ENCODE results near the gene CFAP74. TPM values are rescaled to one million over a fixed set of nuclear protein-coding genes. Genes with fewer than 3 reads are reported as not detected.

CFAP74 gene
- total and polyA plus RNA-seq, 2 of the 4 experiments (the other 2 are of a cell fraction): not detected

DNA sequence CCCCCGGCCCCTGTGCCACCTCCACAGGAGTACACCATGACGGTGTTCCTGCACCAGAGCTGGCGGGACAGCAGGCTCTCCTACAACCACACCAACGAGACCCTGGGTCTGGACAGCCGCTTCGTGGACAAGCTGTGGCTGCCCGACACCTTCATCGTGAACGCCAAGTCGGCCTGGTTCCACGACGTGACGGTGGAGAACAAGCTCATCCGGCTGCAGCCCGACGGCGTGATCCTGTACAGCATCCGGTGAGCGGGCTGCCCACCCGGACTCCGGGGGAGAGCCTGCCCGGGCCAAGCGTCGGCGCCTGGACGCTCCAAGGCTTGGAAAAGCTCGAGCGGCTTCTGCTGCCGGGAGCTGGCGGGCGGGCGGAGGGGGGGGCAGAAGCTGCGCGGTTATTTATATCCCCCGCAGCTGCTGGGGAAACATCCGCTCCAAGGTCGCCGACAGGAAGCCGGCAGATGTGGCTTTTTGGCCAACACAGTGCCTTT, 21.9 kb upstream of the CFAP74 start:
- intact Hi-C loops (cut with micrococcal nuclease): no loop called here
- BruUV-seq (replicated peaks): no TSS peak
- peaks cover 56% of the 10 kb centered on the region for H3K27me3 ChIP-seq (ENCODE audit: control insufficient read depth, insufficient read depth, low read length)

More for the DNA sequence above, 21.9 kb upstream of the CFAP74 start:
- Histone ChIP-seq H3K4me1 (ENCODE audit: control insufficient read depth, insufficient read depth, low read length) (no peaks in the 10 kb centered on the region), H2AFZ (replicated peaks; ENCODE audit: low read length, poor library complexity) (peak overlapping the region; percentile 63), H3K79me1 (ENCODE audit: low read depth in 1 of 2, low read length in 2 of 2) (no peaks in the 10 kb centered on the region), H3K23ac (ENCODE audit: low read depth, low read length) (no peak overlapping the region), H2BK20ac (ENCODE audit: low read depth, low read length) (no peak overlapping the region), H2BK5ac (ENCODE audit: low read depth, low read length, poor library complexity, severe bottlenecking) (no peak overlapping the region), H3K9me1 (ENCODE audit: insufficient read depth, low read length) (no peaks in the 10 kb centered on the region), H3K4ac (ENCODE audit: low read depth, low read length) (no peak overlapping the region), H2BK15ac (ENCODE audit: low read depth, low read length) (no peak overlapping the region), H4K20me1 (ENCODE audit: insufficient read depth, low read length) (no peaks in the 10 kb centered on the region), H4K91ac (ENCODE audit: insufficient read depth, low read depth, low read length) (no peak overlapping the region), H2BK120ac (ENCODE audit: low read depth, low read length) (no peak overlapping the region), H2AK5ac (ENCODE audit: low read depth, low read length) (no peak overlapping the region), H3K14ac (replicated peaks; ENCODE audit: low read depth, low read length) (no peak overlapping the region), H3K27ac (ENCODE audit: insufficient read depth, low read length) (no peak overlapping the region), H3K56ac (ENCODE audit: extremely low read depth, insufficient read depth, low read length) (no peak overlapping the region), H3K4me2 (ENCODE audit: low read depth, low read length) (no peak overlapping the region; the same call in 1 of the 2 replicates), H4K5ac (ENCODE audit: low read depth, low read length) (no peak overlapping the region), H3K9me3 (ENCODE audit: control insufficient read depth, insufficient read depth, low read length) (no peaks in the 10 kb centered on the region), H2AK9ac (replicated peaks; ENCODE audit: low read depth, low read length, poor library complexity) (no peak overlapping the region), H3K18ac (ENCODE audit: low read depth, low read length) (no peak overlapping the region), H3K9ac (ENCODE audit: low read depth, low read length) (no peak overlapping the region), H4K8ac (ENCODE audit: low read depth in 2 of 2, low read length in 2 of 2) (no peak overlapping the region), H3K4me3 (ENCODE audit: insufficient read depth, low read depth, low read length) (no peak overlapping the region), H3K36me3 (ENCODE audit: control insufficient read depth, insufficient read depth, low read length) (no peaks in the 10 kb centered on the region)
- whole genome bisulfite sequencing, 2 experiments (ENCODE audit: extremely low coverage in 2 of 2, insufficient read length in 1 of 2): 42% methylated on average over 22 of the region's 39 CpGs; no CpG with 5 or more reads in 1 of the 2 experiments
- ChIA-PET POLR2A (ENCODE audit: unreplicated experiment) (no interaction called here), CTCF (interaction anchor here (1.2 kb wide), 1 partner anchor 19 kb away, joined by 5 read pairs; no protein-coding TSS in a partner anchor)
- TF ChIP-seq MXI1 (IDR thresholded peaks at IDR 0.05; ENCODE audit: borderline replicate concordance, low read depth, low read length): no peak
- TF ChIP-seq, protein P1, sequence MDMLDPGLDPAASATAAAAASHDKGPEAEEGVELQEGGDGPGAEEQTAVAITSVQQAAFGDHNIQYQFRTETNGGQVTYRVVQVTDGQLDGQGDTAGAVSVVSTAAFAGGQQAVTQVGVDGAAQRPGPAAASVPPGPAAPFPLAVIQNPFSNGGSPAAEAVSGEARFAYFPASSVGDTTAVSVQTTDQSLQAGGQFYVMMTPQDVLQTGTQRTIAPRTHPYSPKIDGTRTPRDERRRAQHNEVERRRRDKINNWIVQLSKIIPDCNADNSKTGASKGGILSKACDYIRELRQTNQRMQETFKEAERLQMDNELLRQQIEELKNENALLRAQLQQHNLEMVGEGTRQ (IDR thresholded peaks at IDR 0.05; ENCODE audit: low read depth, low read length): no peak
- TF ChIP-seq NFE2L2 (IDR thresholded peaks at IDR 0.05; ENCODE audit: low read depth, low read length): no peak
- TF ChIP-seq, protein P2, sequence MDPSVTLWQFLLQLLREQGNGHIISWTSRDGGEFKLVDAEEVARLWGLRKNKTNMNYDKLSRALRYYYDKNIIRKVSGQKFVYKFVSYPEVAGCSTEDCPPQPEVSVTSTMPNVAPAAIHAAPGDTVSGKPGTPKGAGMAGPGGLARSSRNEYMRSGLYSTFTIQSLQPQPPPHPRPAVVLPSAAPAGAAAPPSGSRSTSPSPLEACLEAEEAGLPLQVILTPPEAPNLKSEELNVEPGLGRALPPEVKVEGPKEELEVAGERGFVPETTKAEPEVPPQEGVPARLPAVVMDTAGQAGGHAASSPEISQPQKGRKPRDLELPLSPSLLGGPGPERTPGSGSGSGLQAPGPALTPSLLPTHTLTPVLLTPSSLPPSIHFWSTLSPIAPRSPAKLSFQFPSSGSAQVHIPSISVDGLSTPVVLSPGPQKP (IDR thresholded peaks at IDR 0.05; ENCODE audit: borderline replicate concordance, low read depth, low read length): no peak
- TF ChIP-seq RCOR1 (IDR thresholded peaks at IDR 0.05; ENCODE audit: insufficient replicate concordance, low read length): no peak
- DNase-seq (no peak), ATAC-seq (ENCODE audit: low read depth) (peak; percentile 59)
- dilution Hi-C loops (cut with HindIII; ENCODE audit: low sequenced_read_pairs, unreplicated experiment) (no loop called here), in situ Hi-C loops (cut with MboI; ENCODE audit: low sequenced_read_pairs) (no loop called here)
